Muscle of arm (tissue), 12 donors: Measurements from ENCODE around the gene DTNB. TPM values are rescaled to one million over a fixed set of nuclear protein-coding genes. Genes with fewer than 3 reads are reported as not detected.

Source experiments
- polyA plus RNA-seq, 12 donors: library from polyadenylated mRNA; unstranded; fragments of 120-200 nt; gene quantifications; one replicate each; pipeline ENCODE4 v1.2.1, GENCODE V29; 2013; ENCODE audit not compliant: insufficient read length in 12 of 12

DTNB gene
- polyA plus RNA-seq, 12 donors: 4.2 to 24.7 (median 6.4) TPM; not detected in 1

Other genes with a start within 250 kb of the DTNB start
- gene ASXL2, start 204.9 kb upstream of the DTNB start, polyA plus RNA-seq: 10 to 100 TPM in 11 of 12 donors, not detected in 1; 13.6 to 26.7 (median 14.9) TPM